Measurements from ENCODE around the gene CT45A5.
A peak's percentile ranks its signal among the peaks of the same experiment; 100 is the strongest.
"Not testable (repeated sequence)": the region's sequence is repeated elsewhere in the genome, so short reads cannot be mapped to it uniquely, and the experiment has no call there.

Gene CT45A5, protein sequence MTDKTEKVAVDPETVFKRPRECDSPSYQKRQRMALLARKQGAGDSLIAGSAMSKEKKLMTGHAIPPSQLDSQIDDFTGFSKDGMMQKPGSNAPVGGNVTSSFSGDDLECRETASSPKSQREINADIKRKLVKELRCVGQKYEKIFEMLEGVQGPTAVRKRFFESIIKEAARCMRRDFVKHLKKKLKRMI

DNA sequence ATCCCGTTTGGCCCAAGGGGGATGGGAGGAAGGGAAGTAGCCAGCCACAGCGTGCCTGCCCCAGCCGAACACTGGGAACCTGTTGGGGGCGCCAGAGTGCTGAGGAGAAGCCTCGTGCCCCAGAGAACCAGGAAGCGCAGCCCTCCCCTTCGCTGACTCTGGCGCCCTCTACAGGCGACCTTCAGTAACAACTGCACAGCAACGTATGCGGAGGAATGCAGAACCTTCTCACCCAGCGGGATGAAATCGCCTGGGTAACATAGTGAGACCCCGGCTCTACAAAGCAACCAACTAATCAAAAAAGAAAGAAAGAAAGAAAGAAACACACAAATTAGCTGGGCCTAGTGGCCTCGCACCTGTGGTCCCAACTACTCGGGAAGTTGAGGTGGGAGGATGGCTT is at the start of gene CT45A5:
Gene CT45A5, minus strand, starts transcription at position 101 of the 400 bp plus-strand sequence. CDS start 3,774 bp downstream, outside the sequence.
- not testable (repeated sequence) for DNase-seq (ENCODE audit: low read depth in 2 of 2)

DNA sequence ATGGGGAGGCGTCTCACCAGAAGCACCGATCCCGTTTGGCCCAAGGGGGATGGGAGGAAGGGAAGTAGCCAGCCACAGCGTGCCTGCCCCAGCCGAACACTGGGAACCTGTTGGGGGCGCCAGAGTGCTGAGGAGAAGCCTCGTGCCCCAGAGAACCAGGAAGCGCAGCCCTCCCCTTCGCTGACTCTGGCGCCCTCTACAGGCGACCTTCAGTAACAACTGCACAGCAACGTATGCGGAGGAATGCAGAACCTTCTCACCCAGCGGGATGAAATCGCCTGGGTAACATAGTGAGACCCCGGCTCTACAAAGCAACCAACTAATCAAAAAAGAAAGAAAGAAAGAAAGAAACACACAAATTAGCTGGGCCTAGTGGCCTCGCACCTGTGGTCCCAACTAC is 34.6 kb upstream of the CT45A5 start, which contains the start of gene CT45A2:
Gene CT45A2, minus strand, starts transcription at position 101 of the 400 bp plus-strand sequence. CDS start 3,747 bp downstream, outside the sequence.
- DNase-seq (ENCODE audit: low read depth in 2 of 2), result not testable (repeated sequence)

GRCh38 chrX:135802687-135803086 is 17.4 kb upstream of the CT45A5 start, which contains the start of gene CT45A6:
CT45A6 (minus strand) TSS chrX:135802787; CDS start chrX:135798993, 3,794 bp downstream.
- not testable (repeated sequence) for DNase-seq (ENCODE audit: low read depth in 2 of 2)

DNA sequence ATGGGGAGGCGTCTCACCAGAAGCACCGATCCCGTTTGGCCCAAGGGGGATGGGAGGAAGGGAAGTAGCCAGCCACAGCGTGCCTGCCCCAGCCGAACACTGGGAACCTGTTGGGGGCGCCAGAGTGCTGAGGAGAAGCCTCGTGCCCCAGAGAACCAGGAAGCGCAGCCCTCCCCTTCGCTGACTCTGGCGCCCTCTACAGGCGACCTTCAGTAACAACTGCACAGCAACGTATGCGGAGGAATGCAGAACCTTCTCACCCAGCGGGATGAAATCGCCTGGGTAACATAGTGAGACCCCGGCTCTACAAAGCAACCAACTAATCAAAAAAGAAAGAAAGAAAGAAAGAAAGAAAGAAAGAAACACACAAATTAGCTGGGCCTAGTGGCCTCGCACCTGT is 17.2 kb downstream of the CT45A5 start, which contains the start of gene CT45A3:
Gene CT45A3, minus strand, starts transcription at position 101 of the 400 bp plus-strand sequence. CDS start 3,747 bp downstream, outside the sequence.
- DNase-seq (ENCODE audit: low read depth in 2 of 2), result not testable (repeated sequence)

- DNase-seq (ENCODE audit: low read depth in 2 of 2), result not testable (repeated sequence)
Observed at GRCh38 chrX:135744739-135745138, 40.6 kb downstream of the CT45A5 start.

GRCh38 chrX:135741192-135741715 is 44.0 kb downstream of the CT45A5 start:
- DNase-seq (ENCODE audit: low read depth in 2 of 2), result no peak

DNA sequence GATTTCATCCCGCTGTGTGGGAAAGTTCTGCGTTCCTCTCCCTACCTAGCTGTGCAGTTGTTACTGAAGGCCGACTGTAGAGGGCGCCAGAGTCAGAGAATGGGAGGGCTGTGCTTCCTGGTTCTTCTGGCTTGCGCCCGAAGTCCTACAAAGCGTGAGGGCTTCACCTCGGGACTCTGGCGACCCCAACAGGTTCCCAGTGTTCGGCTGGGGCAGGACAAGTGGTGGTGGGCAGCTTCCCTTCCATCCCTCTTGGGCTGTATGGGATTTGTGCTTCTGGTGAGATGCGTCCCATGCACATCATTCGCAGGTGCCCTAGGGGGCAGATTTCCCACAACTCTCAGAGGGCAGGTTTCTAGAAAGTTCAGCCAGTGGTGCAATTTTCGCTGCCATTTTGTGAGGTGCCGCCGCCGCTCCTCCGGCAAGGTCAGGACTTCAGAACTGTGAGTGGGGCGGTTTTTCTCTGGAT is 44.6 kb downstream of the CT45A5 start:
- DNase-seq (ENCODE audit: low read depth in 2 of 2), result peak; percentile 34 to 73

DNA sequence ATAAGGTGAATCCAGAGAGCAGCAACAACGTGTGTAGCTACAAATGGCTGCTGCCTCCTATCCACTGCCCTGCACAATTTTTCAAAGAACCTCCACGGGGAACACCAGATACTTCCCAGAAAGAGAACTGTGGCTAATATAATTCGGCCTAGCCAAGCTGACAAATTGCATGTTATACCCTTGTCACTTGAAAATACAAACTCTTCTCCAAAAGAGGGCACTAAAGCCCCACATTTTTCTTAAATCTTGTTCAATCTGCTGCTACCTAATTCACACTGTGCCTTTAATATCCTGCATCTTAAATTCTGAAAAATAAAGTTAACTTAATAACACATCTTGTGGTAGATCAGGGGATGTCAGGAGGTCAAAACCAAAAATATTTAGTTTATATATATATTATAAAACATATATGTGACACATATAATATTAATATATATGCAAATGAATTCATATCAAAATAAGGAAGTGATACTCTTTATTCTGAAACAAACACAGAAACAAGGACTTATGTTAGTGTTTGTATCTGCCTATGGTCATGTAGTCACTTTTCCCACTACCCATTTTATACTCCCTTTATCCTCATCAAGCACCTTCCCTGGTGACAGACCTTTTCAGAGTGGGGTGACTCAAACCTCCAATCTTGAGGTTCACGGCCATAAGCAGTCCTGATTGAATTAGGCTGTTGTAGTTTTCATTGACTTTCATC is 47.8 kb downstream of the CT45A5 start:
- no peak for DNase-seq (ENCODE audit: low read depth in 2 of 2)

- DNase-seq (ENCODE audit: low read depth in 2 of 2), result not testable (repeated sequence)
Observed at GRCh38 chrX:135734666-135735065, 50.6 kb downstream of the CT45A5 start.
